ENCODE measurements around the gene KLHL35. TPM values are rescaled to one million over a fixed set of nuclear protein-coding genes. Genes with fewer than 3 reads are reported as not detected.

Gene KLHL35
- total RNA-seq, 2 donors from 2014 or later = 6.8 to 7.9 TPM

- H3K36me3 ChIP-seq = no peaks in the 10 kb centered on the region
- H3K9me3 ChIP-seq = no peaks in the 10 kb centered on the region
- DNase-seq (ENCODE audit: low spot score) = no peak
- no peak for ATAC-seq (ENCODE audit: insufficient number of reproducible peaks, low FRiP score, low read depth)
- H3K4me3 ChIP-seq = no peak overlapping the region
- peaks cover 0 to 11% of the 10 kb centered on the region in 2 donors for H3K4me1 ChIP-seq (ENCODE audit: control insufficient read depth in 1 of 2, low read depth in 2 of 2)
- TF ChIP-seq, protein P1, sequence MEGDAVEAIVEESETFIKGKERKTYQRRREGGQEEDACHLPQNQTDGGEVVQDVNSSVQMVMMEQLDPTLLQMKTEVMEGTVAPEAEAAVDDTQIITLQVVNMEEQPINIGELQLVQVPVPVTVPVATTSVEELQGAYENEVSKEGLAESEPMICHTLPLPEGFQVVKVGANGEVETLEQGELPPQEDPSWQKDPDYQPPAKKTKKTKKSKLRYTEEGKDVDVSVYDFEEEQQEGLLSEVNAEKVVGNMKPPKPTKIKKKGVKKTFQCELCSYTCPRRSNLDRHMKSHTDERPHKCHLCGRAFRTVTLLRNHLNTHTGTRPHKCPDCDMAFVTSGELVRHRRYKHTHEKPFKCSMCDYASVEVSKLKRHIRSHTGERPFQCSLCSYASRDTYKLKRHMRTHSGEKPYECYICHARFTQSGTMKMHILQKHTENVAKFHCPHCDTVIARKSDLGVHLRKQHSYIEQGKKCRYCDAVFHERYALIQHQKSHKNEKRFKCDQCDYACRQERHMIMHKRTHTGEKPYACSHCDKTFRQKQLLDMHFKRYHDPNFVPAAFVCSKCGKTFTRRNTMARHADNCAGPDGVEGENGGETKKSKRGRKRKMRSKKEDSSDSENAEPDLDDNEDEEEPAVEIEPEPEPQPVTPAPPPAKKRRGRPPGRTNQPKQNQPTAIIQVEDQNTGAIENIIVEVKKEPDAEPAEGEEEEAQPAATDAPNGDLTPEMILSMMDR (IDR thresholded peaks at IDR 0.05) = peak; percentile 97
- no peaks in the 10 kb centered on the region for H3K27me3 ChIP-seq (replicated peaks; ENCODE audit: insufficient read depth)
- H3K27ac ChIP-seq = no peak overlapping the region
These were observed 12.4 kb upstream of the KLHL35 start for GRCh38 chr11:75445315-75445953.

- Histone ChIP-seq H3K9me3 (no peaks in the 10 kb centered on the region), H3K27me3 (replicated peaks; ENCODE audit: insufficient read depth) (no peaks in the 10 kb centered on the region), H3K36me3 (no peaks in the 10 kb centered on the region), H3K27ac (no peak overlapping the region), H3K4me3 (no peak overlapping the region), H3K4me1 (ENCODE audit: control insufficient read depth in 1 of 2, low read depth in 2 of 2) (peaks cover 0 to 11% of the 10 kb centered on the region in 2 donors)
- no peak for DNase-seq (ENCODE audit: low spot score)
- no peak for ATAC-seq (ENCODE audit: insufficient number of reproducible peaks, low FRiP score, low read depth)
- TF ChIP-seq, protein P1 (IDR thresholded peaks at IDR 0.05) = no peak
These were observed 10.0 kb upstream of the KLHL35 start for GRCh38 chr11:75443043-75443442.

- Histone ChIP-seq H3K4me3 (no peak overlapping the region), H3K36me3 (no peaks in the 10 kb centered on the region), H3K4me1 (ENCODE audit: control insufficient read depth in 1 of 2, low read depth in 2 of 2) (peaks cover 0 to 11% of the 10 kb centered on the region in 2 donors), H3K27me3 (replicated peaks; ENCODE audit: insufficient read depth) (no peaks in the 10 kb centered on the region), H3K27ac (no peak overlapping the region), H3K9me3 (no peaks in the 10 kb centered on the region)
- TF ChIP-seq, protein P1 (IDR thresholded peaks at IDR 0.05) = no peak
- ATAC-seq (ENCODE audit: insufficient number of reproducible peaks, low FRiP score, low read depth) (no peak), DNase-seq (ENCODE audit: low spot score) (no peak)
These were observed 9.3 kb upstream of the KLHL35 start for GRCh38 chr11:75442161-75442885.

DNA sequence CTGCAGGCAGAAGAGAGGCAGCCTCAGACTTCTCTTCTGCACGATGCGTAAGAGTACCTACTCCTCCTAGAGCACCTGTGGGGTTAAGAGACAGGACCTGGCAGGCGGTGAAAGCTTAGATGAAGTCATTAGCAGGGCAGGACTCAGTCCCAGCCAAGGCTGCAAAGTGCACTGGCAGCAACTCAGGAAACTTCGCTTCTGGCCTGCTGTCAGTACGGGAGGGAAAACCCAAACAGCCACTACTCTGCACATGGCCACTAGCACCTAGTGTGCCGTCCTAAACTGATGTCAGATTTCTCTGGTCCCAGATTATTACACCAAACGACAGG, 8.8 kb upstream of the KLHL35 start:
- Histone ChIP-seq H3K36me3 (no peaks in the 10 kb centered on the region), H3K4me3 (no peak overlapping the region), H3K27ac (no peak overlapping the region), H3K4me1 (ENCODE audit: control insufficient read depth in 1 of 2, low read depth in 2 of 2) (peaks cover 0 to 11% of the 10 kb centered on the region in 2 donors), H3K27me3 (replicated peaks; ENCODE audit: insufficient read depth) (no peaks in the 10 kb centered on the region), H3K9me3 (no peaks in the 10 kb centered on the region)
- TF ChIP-seq, protein P1 (IDR thresholded peaks at IDR 0.05) = no peak
- DNase-seq (ENCODE audit: low spot score) (no peak), ATAC-seq (ENCODE audit: insufficient number of reproducible peaks, low FRiP score, low read depth) (no peak)

DNA sequence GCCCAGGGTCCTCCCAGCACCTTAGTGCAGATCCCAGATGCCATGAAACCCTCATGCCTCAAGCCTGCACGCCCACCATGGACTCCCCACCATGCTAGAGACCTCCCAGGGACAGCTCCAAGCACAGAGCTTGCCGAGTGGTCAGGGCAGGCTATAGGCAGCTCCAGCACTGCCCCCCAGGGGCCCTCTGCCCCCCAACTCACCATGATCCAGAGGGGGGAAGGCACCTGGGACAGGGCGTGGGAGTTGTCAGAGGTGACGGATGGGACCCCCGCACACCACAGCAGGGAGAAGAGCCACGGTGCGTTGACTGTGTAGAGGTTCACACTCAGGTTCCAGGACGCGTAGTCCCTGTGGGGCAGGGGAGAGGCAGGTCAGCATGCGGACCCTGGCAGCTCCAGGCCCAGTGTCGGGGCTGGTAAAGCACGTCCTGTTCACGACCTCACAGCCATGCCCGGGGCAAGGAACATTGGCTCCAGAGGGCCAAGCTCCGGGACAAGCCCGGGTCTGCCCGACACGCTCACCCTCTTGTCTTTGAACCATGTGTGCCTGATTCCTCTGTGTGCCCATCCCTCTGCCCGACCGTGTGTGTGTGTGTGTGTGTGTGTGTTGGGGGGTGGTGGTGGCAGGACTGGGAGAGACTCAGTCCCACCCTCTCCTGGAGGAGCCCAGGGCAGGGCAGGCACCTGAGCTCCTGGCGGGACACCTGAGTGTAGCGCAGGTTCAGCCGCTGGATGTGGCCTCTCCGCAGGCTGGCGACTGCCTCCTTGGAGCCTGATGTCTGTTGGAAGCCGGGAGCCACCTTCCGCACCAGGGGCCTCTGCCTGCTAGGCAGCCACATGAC, 8.2 kb upstream of the KLHL35 start:
- no peaks in the 10 kb centered on the region for H3K36me3 ChIP-seq
- no peak for DNase-seq (ENCODE audit: low spot score)
- H3K27me3 ChIP-seq (replicated peaks; ENCODE audit: insufficient read depth) = no peaks in the 10 kb centered on the region
- H3K4me3 ChIP-seq = no peak overlapping the region
- H3K9me3 ChIP-seq = no peaks in the 10 kb centered on the region
- TF ChIP-seq, protein P1 (IDR thresholded peaks at IDR 0.05) = no peak
- no peak for ATAC-seq (ENCODE audit: insufficient number of reproducible peaks, low FRiP score, low read depth)
- H3K4me1 ChIP-seq (ENCODE audit: control insufficient read depth in 1 of 2, low read depth in 2 of 2) = peaks cover 0 to 11% of the 10 kb centered on the region in 2 donors
- H3K27ac ChIP-seq = no peak overlapping the region

All from thoracic aorta (tissue), 2 donors.